HK-2 (cell line): ENCODE results near the gene CCDC117.
A peak's percentile ranks its signal among the peaks of the same experiment; 100 is the strongest.

Experiments
- DNase-seq: peaks from one replicate; pipeline ENCODE4 v3.0.0-alpha.2; 2018; ENCODE audit not compliant: unreplicated experiment

Gene CCDC117

DNA sequence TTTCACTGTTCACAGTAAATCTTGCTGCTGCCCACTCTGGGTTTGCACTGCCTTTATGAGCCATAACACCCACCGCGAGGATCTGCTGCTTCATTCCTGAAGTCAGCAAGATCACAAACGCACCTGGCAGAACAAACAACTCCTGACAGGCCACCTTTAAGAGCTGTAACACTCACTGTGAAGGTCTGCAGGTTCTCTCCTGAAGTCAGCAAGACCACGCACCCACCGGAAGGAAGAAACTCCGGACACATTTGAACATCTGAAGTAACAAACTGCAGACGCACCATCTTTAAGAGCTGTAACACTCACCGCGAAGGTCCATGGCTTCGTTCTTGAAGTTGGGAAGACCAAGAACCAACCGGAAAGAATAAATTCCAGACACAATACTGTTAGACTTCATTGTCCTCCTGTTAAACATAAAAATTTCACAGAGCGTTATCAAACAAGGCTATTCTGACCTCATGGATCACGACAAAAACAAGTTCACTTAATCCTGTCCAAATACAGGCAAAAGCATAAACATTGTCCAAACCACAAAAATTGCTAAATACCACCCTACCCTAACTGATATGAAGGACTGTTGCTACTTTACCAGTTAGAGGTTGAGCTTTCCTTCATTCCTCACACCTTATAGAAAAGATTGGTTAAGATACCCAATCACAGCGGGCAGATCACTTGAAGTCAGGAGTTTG lies 3.0 kb upstream of the CCDC117 start:
- DNase-seq: no peak

DNA sequence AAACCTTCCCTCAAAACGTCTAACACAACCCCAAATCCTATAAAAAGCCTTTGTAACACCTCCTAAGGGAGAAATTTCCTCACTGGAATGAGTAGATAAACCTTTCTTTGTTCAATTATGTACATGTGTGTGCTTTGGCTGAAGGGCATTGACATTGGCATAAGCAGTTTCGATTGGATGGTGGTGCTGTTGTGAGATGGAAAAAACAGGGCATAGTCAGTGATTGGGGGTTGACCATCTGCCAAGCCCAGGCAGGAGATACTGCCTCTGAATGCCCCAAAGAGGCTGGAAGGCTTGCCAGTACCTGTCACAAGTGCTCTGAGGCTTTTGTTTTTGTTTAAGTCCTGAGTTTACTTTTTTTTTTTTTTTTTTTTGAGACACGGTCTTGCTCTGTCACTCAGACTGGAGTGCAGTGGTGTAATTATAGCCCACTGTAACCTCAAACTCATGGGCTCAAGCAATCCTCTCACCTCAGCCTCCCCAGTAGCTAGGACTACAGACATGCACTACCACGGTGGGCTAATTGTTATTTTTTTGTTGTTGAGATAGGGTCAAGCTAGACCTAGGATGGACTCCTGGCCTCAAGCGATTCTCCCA lies 1.2 kb upstream of the CCDC117 start:
- DNase-seq: no peak

DNA sequence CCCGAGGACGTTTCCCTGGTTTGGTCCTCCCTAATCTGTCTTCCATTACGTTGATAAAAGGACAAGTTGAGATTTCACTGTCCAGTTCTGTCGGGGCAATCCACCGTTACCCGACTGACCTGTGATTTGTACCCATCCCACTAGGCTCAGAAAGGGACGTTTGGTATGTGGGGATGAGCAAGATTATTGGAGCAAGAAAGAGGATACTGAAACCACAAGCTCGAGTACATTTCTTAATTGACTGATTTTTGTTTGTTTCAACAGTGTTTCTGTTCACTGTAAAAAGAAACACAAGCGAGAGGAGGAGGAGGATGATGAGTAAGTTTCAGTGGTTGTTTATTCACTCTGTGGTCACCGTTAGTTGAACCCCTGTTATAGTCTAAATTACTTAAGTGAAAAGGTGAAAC lies 969 bp downstream of the CCDC117 start:
- no peak for DNase-seq

DNA sequence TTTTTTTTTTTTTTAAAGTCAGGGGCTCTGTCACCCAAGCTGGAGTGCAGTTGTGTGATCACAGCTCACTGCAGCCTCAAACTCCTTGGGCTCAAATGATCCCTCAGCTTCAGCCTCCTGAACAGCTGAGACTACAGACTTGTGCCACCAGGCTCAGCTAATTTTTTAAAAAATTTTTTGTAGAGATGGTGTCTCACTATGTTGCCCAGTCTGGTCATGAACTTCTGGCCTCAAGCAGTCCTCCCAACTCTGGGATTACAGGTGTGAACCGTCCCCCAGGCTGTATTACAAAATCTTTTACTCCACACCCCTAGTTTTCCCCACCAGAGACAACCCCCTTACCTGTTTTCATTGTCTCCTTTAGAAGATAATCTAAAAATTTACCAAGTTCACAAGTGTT lies 1.9 kb downstream of the CCDC117 start:
- DNase-seq: no peak

DNA sequence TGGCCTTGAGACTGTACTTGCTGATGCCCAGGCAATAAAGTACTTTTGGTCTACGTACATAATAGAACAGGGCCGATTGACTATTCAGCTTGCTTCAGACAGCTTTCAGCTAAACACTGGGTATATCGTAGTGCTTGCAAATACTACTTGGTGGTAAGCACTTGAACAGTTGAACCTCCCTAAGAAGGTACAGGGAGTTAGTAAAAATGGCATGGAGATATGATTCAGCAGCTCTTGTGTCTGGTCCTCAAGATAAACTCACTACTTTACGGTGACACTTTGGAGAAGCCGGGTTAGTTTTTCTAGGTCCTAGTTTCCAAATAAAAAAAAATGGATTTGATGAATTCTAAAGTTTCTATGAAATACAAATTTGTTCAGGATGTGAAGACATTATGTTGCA lies 7.3 kb downstream of the CCDC117 start:
- no peak for DNase-seq

DNA sequence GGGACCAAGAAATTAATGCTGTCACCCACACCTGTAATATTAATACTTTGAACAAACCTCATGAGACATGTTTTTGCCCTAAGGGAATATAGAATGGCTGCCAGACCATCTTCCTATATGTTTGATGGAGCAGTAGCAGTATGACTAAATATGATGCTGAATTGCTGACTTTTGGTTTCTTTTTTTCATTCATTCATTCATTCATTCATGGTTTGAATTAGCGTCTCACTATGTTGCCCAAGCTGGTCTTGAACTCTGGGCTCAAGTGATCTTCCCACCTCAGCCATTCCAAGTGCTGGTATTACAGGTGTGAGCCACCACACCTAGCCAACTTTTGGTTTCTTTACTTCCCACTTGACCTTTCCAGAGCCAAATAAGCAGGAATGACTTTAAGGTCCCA lies 7.8 kb downstream of the CCDC117 start:
- no peak for DNase-seq

DNA sequence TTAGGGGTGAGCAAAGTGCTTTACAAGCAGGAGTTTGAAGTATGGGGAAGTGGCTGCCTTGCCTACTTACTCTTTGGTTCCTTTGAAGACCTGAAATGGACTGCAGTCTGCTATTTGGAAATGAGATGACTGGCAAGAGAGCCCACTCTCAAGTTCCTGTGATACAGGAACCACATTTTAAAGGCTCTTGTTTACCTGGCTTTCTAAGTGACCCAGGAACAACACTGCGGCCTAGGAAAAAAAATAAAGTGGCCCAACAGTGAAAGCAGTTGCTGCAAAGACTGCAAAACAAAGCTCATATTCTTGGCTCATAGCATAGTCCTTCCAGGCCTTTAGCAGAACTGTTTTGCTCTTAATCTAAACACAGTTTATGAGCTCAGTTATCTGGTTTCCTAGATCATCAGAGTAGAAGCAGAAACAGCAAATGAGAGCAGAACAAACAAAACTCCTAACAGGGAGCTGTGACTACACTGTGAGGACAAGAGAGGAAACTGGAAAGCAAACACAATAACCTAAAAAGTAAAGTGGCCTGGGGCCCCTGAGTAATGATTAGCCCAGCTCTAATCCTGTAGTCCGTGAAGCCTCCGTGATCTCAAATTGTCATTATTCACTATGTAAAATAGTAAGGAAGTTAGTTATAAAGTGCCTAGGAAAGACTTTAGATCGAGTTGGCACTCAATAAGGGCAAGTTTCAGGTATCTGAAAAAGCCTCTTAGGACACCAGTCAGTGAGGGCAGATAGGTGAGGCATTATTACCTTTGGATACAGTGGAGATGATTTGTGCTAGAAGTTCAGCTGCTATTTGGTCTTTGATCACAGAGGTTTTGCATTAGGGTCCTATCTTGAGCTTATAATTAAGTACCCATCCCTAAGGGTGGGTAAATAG lies 11.5 kb downstream of the CCDC117 start:
- DNase-seq: no peak

DNA sequence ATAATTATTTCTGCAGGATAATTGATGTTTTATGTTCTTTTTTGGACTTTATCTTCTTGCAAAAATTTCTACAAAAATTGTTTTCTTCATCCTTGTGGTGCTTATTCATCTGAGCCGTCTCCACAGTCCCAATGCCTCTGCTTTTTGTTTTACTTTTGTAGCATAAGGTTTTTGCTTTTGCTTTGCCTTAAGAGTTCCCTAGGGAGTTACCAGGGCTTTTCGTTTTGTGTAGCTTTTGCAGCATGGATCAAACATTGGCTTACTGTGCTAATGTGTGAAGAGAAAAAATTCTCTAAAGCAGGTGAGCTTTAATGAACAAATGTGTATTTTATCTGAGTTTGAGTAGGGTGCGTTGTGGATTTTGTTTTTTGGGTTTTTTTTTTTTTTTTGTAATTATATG lies 16.1 kb downstream of the CCDC117 start:
- no peak for DNase-seq

DNA sequence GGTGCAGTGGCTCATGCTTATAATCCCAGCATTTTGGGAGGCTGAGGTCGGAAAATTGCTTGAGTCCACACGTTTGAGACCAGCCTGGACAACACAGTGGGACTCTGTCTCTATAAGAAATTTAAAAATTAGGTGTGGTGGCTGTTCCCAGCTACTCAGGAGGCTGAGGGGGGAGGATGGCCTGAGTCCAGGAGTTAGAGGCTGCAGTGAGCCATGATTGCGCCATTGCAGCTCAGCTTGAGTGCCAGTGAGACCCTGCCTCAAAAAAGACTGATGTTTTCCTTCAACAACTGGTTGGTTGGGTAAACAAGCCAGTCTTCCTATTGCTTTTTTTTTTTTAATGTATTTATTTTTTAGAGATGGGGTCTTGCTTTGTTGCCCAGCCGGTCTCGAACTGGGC lies 18.6 kb downstream of the CCDC117 start:
- DNase-seq: no peak

DNA sequence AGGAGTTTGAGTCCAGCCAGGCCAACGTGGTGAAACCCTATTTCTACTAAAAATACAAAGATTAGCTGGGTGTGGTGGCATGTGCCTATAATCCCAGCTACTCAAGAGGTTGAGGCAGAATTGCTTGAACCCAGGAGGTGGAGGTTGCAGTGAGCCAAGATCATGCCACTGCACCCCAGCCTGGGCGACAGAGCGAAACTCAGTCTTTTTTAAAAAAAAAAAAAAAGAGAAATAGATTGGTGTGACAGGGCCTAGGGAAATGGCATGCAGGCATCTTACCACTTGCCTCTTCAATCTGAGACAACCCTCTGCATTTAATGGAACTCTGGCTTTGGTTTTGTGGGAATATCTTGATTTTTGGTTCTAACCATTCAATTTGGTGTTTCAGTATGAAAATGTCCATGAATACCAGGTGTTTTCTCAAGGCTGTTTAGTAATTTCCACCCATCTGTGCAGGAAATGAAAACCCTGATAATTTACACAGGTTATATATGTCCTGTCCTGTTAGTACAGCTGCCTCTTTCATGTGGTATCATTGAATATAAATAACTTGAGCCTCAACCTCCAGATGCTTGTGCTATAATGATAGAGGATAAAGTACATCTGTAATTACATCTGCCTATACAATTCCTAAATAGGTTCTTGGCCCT lies 19.5 kb downstream of the CCDC117 start:
- DNase-seq: no peak

DNA sequence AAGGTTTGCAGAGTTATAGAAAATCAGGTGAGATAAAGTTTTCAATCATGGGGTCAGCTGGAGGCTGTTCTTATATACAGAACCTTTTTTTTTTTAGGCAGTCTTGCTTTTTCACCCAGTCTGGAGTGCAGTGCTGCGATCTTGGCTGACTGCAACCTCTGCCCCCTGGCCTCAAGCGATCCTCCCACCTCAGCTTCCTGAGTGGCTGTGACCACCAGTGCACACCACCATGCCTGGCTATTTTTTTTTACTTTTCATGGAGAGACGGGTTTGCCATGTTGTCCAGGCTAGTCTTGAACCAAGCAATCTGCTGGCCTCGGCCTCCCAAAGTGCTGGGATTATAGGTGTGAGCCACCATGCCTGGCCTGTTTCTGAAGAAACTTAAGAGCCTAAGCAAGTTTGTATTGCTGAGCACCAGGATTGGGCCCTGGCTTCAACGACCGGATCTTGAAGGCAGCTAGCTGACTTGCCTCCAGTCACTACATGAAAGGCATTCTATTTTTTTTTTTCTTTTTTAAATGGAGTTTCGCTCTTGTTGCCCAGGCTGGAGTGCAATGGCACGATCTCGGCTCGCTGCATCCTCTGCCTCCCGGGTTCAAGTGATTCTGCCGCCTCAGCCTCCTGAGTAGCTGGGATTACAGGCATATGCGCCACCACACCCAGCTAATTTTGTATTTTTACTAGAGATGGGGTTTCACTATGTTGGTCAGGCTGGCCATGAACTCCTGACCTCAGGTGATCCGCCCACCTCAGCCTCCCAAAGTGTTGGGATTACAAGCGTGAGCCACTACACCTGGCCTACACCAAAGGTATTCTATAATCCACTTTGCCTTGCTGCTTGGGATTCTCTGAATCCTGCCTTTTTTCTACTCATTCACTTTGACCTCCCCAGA lies 20.2 kb downstream of the CCDC117 start:
- no peak for DNase-seq

DNA sequence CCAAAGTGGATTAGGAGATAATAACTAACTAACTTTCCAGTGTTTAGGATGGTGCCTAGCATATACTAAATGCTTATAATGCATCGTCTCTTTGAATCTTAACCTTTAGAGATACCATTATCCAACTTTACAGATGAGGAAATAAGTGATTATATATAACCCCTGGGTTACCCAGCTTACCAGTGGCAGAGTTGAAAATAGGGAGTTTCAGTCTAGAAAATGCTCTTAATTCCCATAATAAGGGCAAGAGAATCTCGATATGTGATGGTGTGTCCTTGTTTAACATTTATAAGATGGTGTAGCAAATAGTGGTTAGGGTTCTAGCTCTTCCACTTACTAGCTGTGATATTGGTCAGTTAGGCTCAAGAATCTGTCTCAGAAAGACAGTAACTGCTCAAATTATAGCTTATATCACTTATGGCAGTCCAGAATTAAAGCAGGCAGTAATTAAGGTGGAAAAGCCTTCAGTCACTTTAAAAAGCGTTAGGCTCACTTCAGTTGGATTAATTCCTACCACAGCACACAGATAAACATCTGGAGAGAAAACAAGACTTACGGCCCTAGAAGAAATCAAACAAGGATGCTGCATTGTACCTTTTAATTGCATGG lies 21.6 kb downstream of the CCDC117 start:
- DNase-seq: no peak

DNA sequence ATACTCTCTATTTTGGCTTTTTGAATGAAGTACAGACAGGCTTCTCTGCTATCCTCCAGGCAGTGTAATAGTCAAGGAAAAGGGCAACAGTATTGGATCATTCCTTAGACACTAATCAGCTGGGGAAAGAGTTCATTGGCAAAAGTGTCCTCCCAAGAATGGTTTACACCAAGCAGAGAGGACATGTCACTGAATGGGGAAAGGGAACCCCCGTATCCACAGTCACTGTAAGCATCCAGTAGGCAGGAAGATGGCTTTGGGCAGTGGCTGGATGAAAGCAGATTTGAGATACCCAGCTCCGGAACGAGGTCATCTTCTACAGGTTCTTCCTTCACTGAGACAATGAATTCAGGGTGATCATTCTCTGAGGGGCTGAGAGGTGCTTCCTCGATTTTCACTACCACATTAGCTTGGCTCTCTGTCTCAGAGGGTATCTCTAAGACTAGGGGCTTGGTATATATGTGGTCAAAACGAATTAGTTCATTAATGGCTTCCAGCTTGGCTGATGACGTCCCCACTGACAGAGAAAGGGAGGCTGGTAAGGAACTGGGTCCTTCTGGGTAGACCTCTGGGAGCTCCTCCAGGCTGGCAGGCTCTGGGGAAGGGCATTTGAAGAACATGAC lies 22.7 kb downstream of the CCDC117 start:
- DNase-seq: no peak

DNA sequence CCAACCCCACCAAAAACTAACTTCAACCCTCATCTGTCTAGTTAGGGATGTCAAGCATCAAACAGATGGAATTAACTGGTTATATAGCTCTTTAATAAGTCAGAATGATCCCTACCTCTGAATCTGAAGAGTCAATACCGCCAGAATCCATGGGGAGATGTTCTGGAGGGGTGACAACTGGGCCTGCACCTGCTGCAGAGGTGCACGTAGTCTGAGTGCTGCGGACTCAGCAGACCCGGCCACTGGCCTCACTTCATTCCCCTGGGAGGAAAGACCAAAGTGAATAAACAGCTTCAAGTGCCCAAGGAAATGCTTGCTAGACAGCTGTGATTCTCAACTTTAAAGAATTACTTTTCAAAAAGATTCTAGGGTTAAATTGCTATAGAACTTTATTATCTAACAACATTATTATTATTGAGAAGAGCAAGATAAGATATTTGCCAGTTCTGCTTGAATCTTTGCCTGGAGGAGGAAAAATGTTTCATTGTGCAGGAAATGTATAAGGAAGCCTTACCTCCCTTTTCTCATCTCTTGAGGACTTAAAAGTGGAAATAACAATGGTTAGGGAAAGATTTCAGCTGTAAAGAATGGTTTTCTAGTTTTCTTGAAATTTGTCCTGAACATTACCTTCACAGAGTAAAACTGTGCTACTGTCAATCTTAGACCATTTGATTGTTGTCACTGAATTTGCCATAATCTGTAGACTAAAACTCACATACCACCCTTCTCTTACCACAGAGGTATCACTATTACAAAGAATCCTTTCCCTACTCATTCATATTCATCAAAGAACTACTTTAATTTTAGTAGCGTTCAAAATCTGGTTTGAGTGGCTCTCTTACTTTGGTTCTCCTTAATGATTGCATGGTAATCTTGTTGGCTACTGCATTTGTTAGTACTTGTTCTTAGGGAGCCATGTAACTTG lies 23.7 kb downstream of the CCDC117 start:
- no peak for DNase-seq

DNA sequence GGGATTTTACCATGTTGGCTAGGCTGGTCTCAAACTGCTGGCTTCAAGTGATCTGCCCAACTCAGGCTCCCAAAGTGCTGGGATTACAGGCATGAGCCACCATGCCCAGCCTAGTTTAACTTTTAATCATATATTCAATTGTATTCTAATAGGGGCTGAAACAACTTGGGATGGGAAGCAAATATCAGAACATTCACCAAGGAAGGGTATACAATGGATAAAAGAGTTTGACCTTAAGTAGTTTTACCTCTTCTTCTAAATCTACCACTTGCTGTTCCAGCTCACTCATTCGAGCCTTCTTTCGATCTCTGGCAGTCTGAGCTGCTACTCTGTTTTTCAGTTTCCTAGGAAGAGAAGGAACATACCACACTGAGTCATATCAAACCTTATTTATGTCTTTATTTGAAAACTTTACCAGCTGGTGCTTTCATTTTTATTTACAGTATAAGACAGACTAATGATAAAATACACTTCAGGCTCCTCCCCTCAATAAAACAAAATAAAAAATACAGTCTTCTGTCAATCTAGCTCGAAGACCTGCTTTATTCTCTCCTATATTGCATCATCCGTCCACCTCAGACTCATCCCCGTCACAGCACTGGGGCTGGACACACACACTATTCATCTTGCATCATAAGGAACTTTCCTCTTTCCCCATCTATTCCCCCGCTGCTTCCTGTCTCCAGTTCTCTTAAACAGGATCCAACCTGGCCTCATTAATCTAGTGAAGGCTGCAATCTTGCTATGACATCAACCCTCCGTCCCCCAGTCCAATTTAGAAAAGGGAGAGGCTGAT lies 26.5 kb downstream of the CCDC117 start:
- peak; percentile 42 for DNase-seq

DNA sequence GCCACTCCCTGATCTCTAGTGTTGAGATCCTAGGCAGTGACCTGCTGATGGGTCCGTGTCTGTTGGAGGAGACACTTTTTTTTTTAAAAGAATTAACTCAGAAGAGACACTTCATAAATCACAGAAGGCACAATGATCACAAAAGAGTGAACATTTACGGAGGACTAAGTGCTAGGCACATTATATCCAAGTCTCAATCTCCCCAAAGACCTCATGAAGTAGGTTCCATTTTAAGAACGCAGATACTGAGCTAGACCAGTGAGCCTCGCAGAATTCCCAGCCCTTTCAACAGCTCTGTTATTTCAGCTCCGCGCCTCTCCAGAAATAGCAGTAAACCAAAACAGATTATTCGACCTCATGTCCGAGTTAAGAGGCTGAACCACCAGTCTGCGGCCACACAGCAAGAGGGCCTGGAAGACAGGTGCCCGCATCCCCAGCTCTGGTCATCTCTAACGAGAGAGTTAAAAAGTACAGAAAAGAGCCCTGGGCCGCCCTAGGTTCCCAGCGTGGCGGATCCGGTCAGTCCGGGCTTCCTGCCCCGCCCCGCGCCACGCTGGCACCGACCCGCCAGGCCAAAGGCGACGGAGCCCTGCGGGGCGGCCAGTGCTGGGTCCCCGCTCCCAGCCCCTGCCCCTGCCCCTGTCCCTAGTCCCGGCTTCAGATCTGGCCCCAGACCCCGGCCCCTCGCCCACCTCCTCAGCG lies 27.3 kb downstream of the CCDC117 start:
- DNase-seq: peak; percentile 56

DNA sequence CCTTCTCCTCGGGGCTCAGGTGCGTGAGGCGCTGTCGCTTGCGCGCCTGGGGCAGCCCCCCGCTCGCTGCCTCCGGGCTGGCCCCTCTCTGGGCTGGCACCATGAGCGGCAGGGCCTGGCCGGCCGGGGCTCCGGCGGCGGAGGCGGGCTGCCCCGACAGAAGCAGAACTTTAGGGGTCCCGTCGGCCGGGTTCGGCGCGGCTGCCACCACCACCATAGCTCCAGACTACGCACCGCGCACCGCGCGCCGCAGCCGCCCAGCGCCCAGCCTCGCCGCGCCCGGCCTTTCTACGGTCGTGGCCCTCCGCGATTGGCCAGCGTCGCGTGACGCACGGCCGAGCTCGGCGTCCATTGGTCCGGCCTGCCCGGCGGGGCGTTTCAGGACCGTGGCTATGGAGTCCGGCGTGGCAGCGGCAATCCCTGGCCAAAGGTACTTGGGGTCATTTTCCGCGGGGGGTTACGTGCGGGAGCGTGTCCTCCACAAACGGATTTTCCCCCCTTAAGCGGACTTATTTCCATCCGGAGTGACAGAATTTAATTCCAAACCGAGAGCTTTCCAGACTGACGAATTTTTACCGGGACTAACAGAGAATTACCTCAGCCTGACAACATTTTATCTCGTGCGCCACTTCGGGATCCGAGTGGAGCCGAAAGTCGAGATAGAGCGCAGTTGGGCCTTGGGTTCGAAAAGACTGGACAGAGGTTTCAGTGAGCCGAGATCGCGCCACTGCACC lies 28.0 kb downstream of the CCDC117 start, which contains the start of gene XBP1:
TSS of gene XBP1 (minus strand) at position 262 of the 734 bp plus-strand sequence.
- peak; percentile 92 for DNase-seq
